Tibial artery (tissue), 4 donors: ENCODE data around the gene ELK3.

Experiments
- DNase-seq, 2 donors: peaks; one replicate each; pipeline ENCODE4 v3.0.0-alpha.2; 2019
- H3K27ac ChIP-seq, 2 donors: fragments of 200-600 bp; sonication (generic) in 1 of 2; 1 replicate in 1 of 2; 2 replicates in 1 of 2; pipeline ENCODE4 v1.5.1; 2018 to 2019; ENCODE audit warnings: mild to moderate bottlenecking in 1 of 2
- H3K27me3 ChIP-seq, 2 donors: fragments of 200-600 bp; sonication (generic) in 1 of 2; one replicate each; pipeline versions ENCODE4 v1.5.1 to v1.6.0; 2016 to 2019
- H3K36me3 ChIP-seq, 3 donors: fragments of 200-600 bp; sonication (generic) in 2 of 3; one replicate each; pipeline ENCODE4 v1.5.1; 2016 to 2019; ENCODE audit warnings: mild to moderate bottlenecking in 2 of 3
- H3K4me1 ChIP-seq, 4 donors: fragments of 200-600 bp; sonication (generic) in 2 of 4; 1 replicate in 3 of 4; 2 replicates in 1 of 4; pipeline ENCODE4 v1.5.1; 2016 to 2019
- H3K4me3 ChIP-seq, 2 donors: fragments of 200-600 bp; sonication (generic) in 1 of 2; 1 replicate in 1 of 2; 2 replicates in 1 of 2; pipeline ENCODE4 v1.5.1; 2018 to 2019; ENCODE audit warnings: mild to moderate bottlenecking in 2 of 2
- H3K9me3 ChIP-seq, 3 donors: fragments of 200-600 bp; sonication (generic) in 1 of 3; one replicate each; pipeline ENCODE4 v1.5.1; 2016 to 2019
- CTCF ChIP-seq, 2 experiments: fragments of 200-600 bp in 1 of 2; fragments of 450-650 bp in 1 of 2; IDR thresholded peaks; one replicate each; pipeline ENCODE4 v1.5.1; 2017 to 2019; ENCODE audit warnings: antibody characterized with exemption in 2 of 2, mild to moderate bottlenecking in 1 of 2, moderate library complexity in 1 of 2
- intact Hi-C: fragments of 100-400 bp; cut with DNase I; formaldehyde crosslinking; loops from one replicate; pipeline ENCODE4 v1.15.0; 2023; ENCODE audit warnings: low total_unique reads

ELK3 gene

GRCh38 chr12:96261557-96261956, 67.4 kb downstream of the ELK3 start:
- intact Hi-C loops, result no loop called here
- no peak for DNase-seq
- Histone ChIP-seq H3K36me3 (peaks cover 0 to 9% (median 7%) of the 10 kb centered on the region in 3 donors), H3K4me1 (peaks cover 0 to 16% (median 9%) of the 10 kb centered on the region in 4 donors), H3K9me3 (no peaks in the 10 kb centered on the region), H3K27ac (no peak overlapping the region), H3K4me3 (no peak overlapping the region), H3K27me3 (no peaks in the 10 kb centered on the region)
- TF ChIP-seq CTCF (IDR thresholded peaks at IDR 0.05), result no peak

- intact Hi-C loops, result no loop called here
- Histone ChIP-seq H3K27ac (no peak overlapping the region), H3K4me1 (peaks cover 0 to 6% (median 2%) of the 10 kb centered on the region in 4 donors), H3K9me3 (no peaks in the 10 kb centered on the region), H3K27me3 (no peaks in the 10 kb centered on the region), H3K4me3 (no peak overlapping the region), H3K36me3 (peaks cover 0 to 9% (median 7%) of the 10 kb centered on the region in 3 donors)
- no peak for DNase-seq
- no peak for TF ChIP-seq CTCF (IDR thresholded peaks at IDR 0.05)
These were observed 69.3 kb downstream of the ELK3 start for GRCh38 chr12:96263449-96263902.

- intact Hi-C loops, result no loop called here
- peaks cover 5 to 16% (median 5%) of the 10 kb centered on the region in 3 donors for H3K36me3 ChIP-seq
- DNase-seq, result no peak
- no peaks in the 10 kb centered on the region for H3K27me3 ChIP-seq
- H3K27ac ChIP-seq, result no peak overlapping the region
- no peak for TF ChIP-seq CTCF (IDR thresholded peaks at IDR 0.05)
- no peak overlapping the region for H3K4me3 ChIP-seq
- no peaks in the 10 kb centered on the region for H3K9me3 ChIP-seq
- H3K4me1 ChIP-seq, result no peaks in the 10 kb centered on the region
These were observed 71.2 kb downstream of the ELK3 start for GRCh38 chr12:96265400-96265799.

- Histone ChIP-seq H3K9me3 (no peaks in the 10 kb centered on the region), H3K27ac (no peak overlapping the region), H3K4me3 (no peak overlapping the region), H3K36me3 (peaks cover 9 to 21% (median 10%) of the 10 kb centered on the region in 3 donors), H3K4me1 (no peaks in the 10 kb centered on the region), H3K27me3 (no peaks in the 10 kb centered on the region)
- intact Hi-C loops, result no loop called here
- TF ChIP-seq CTCF (IDR thresholded peaks at IDR 0.05), result no peak
- DNase-seq, result no peak
These were observed 71.7 kb downstream of the ELK3 start for GRCh38 chr12:96265836-96266235.

DNA sequence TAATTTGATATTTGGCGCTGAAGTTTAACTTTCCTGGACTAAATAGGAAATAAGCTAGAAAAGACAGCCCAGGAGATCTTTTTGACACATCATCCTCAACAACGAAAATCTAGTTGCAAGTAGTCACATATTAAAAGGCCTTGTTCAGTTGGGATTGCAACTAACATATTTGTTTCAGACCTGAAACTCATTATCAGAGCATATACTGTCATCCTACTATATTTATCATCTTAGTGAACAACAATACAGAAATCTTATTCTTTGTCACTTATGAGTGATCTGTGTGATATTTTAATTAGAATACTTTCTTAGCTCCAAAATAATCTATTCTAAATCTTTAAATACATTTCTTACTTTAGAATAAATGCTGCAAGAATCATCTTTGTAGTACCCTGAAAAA, 72.1 kb downstream of the ELK3 start:
- H3K9me3 ChIP-seq, result no peaks in the 10 kb centered on the region
- no peak for TF ChIP-seq CTCF (IDR thresholded peaks at IDR 0.05)
- H3K36me3 ChIP-seq, result peaks cover 13 to 25% (median 13%) of the 10 kb centered on the region in 3 donors
- no peak overlapping the region for H3K27ac ChIP-seq
- no peaks in the 10 kb centered on the region for H3K4me1 ChIP-seq
- no peak overlapping the region for H3K4me3 ChIP-seq
- intact Hi-C loops, result no loop called here
- H3K27me3 ChIP-seq, result no peaks in the 10 kb centered on the region
- DNase-seq, result no peak
